Adrenal gland (tissue), 12 donors: ENCODE measurements around the gene SUN2. TPM values are rescaled to one million over a fixed set of nuclear protein-coding genes. Genes with fewer than 3 reads are reported as not detected.

Experiments used
- DNase-seq, 7 donors: peaks; one replicate each; pipeline ENCODE4 v3.0.0-alpha.2; 2019 to 2020
- H3K27ac ChIP-seq, 5 donors: fragments of 200-600 bp; sonication (generic) in 4 of 5; 1 replicate in 3 of 5; 2 replicates in 2 of 5; pipeline versions ENCODE4 v1.5.1 to v1.8.0; 2016 to 2020; ENCODE audit warnings: mild to moderate bottlenecking in 1 of 5
- H3K27me3 ChIP-seq: fragments of 200-600 bp; 2 replicates; pipeline ENCODE4 v1.8.0; 2021
- H3K36me3 ChIP-seq, 2 donors: fragments of 200-600 bp; replicated peaks in 1 of 2; 1 replicate in 1 of 2; 2 replicates in 1 of 2; pipeline versions ENCODE4 v1.5.1 to v1.8.0; 2018 to 2022
- H3K4me1 ChIP-seq, 2 donors: fragments of 200-600 bp; replicated peaks in 1 of 2; 1 replicate in 1 of 2; 2 replicates in 1 of 2; pipeline versions ENCODE4 v1.5.1 to v1.8.0; 2018 to 2021
- H3K4me3 ChIP-seq, 4 donors: fragments of 200-600 bp; sonication (generic) in 3 of 4; one replicate each; pipeline ENCODE4 v1.5.1; 2016 to 2018
- H3K9me3 ChIP-seq, 3 donors: fragments of 200-600 bp; sonication (generic) in 1 of 3; replicated peaks in 1 of 3; 1 replicate in 2 of 3; 2 replicates in 1 of 3; pipeline versions ENCODE4 v1.5.1 to v1.8.0; 2016 to 2021
- CTCF ChIP-seq, 6 experiments: fragments of 450-650 bp in 4 of 6; fragments of 200-600 bp in 2 of 6; sonication (generic) in 1 of 6; IDR thresholded peaks; 1 replicate in 5 of 6; 2 replicates in 1 of 6; pipeline versions ENCODE4 v1.5.1 to v1.8.0; 2016 to 2021; ENCODE audit warnings: antibody characterized with exemption in 6 of 6, mild to moderate bottlenecking in 2 of 6, moderate library complexity in 1 of 6
- POLR2A ChIP-seq, 2 donors: fragments of 450-650 bp; IDR thresholded peaks; one replicate each; pipeline ENCODE4 v1.6.1; 2017; ENCODE audit warnings: antibody characterized with exemption in 2 of 2, mild to moderate bottlenecking in 2 of 2, moderate library complexity in 1 of 2
- WGBS, 4 donors: extraction: QIAGEN DNeasy Blood & Tissue Kit in 2 of 4; methylation state at CpG; one replicate each; pipeline versions ENCODE4 v1.1.5 to v1.1.7; 2013 to 2017; 5-methylcytosine and 5-hydroxymethylcytosine counted together
- intact Hi-C, 2 donors: fragments of 100-400 bp; cut with DNase I; formaldehyde crosslinking; loops; one replicate each; pipeline versions ENCODE4 v1.14.1 to v1.15.0; 2022 to 2023
- polyA plus RNA-seq, 3 donors: library from polyadenylated mRNA; stranded (reverse); fragments of 200-250 nt in 2 of 3; fragments of 350-450 nt in 1 of 3; fragmentation: Illumina TruSeq in 1 of 3; extraction: RNeasy Lipid Tissue Mini Kit (QIAGEN cat#74804) in 1 of 3; gene quantifications; one replicate each; pipeline ENCODE4 v1.2.3, GENCODE V29; 2013 to 2014
- total RNA-seq, 9 donors: library from RNA; depleted of rRNA in 4 of 9; stranded (reverse); fragments of >200 nt in 4 of 9; fragments of 120-200 nt in 1 of 9; fragmentation: NEBNext Ultra II Directional in 1 of 9; extraction: Animal tissue kit (Norgen Biotek cat#: 25700) in 1 of 9; gene quantifications; one replicate each; pipeline versions ENCODE4 v1.1.0 to v1.2.4, GENCODE V29; 2013 to 2023
- donor health status: healthy with polysubstance abuse.
- donor health status: Bipolar disorder and iron deficiency.
- donor health status: DM: yes; HTN: yes; CAD: no.
- donor health status: DM: no; HTN: no; CAD: no.
- donor health status: DM: no; HTN: no; CAD: no.
- donor health status: DM: yes; HTN: yes; CAD: no.

SUN2 gene
- total and polyA plus RNA-seq, 12 donors: 13.0 to 196 (median 86.9) TPM

GRCh38 chr22:38734421-38735100 lies 21.2 kb downstream of the SUN2 start:
- TF ChIP-seq POLR2A (IDR thresholded peaks at IDR 0.05) (no peak), CTCF (IDR thresholded peaks at IDR 0.05) (no peak)
- peaks cover 0 to 74% of the 10 kb centered on the region in 2 donors for H3K36me3 ChIP-seq

GRCh38 chr22:38733724-38734381 lies 21.9 kb downstream of the SUN2 start:
- 37 to 60% (median 41%) methylated on average over 2 to 8 of the region's 8 CpGs for WGBS, 4 donors
- peaks cover 18 to 24% of the 10 kb centered on the region in 2 donors for H3K4me1 ChIP-seq
- intact Hi-C loops: no loop called here

More at GRCh38 chr22:38734421-38735100, 21.2 kb downstream of the SUN2 start:
- Histone ChIP-seq H3K9me3 (no peaks in the 10 kb centered on the region), H3K27ac (peak overlapping the region in 4 of 5 donors; percentile 16 to 83 (median 77)), H3K27me3 (no peaks in the 10 kb centered on the region), H3K4me3 (no peak overlapping the region), H3K4me1 (peaks cover 18 to 19% of the 10 kb centered on the region in 2 donors)
- WGBS, 4 donors: 83 to 93% (median 88%) methylated on average over 12 to 13 of the region's 13 CpGs
- DNase-seq: peak in 1 of 7 donors; percentile 42
- intact Hi-C loops: no loop called here

GRCh38 chr22:38733329-38733723 lies 22.5 kb downstream of the SUN2 start:
- peaks cover 18 to 29% of the 10 kb centered on the region in 2 donors for H3K4me1 ChIP-seq
- 12 to 42% (median 38%) methylated on average over 3 to 4 of the region's 4 CpGs for WGBS, 4 donors

More at GRCh38 chr22:38733724-38734381, 21.9 kb downstream of the SUN2 start:
- TF ChIP-seq POLR2A (IDR thresholded peaks at IDR 0.05): no peak
- no peaks in the 10 kb centered on the region for H3K27me3 ChIP-seq
- peaks cover 0 to 72% of the 10 kb centered on the region in 2 donors for H3K36me3 ChIP-seq
- peak in 6 of 7 donors; percentile 71 to 80 (median 76) for DNase-seq
- H3K9me3 ChIP-seq: no peaks in the 10 kb centered on the region
- no peak overlapping the region for H3K4me3 ChIP-seq
- peak overlapping the region in 4 of 5 donors; percentile 16 to 83 (median 77) for H3K27ac ChIP-seq

GRCh38 chr22:38732251-38732815 lies 23.5 kb downstream of the SUN2 start:
- Histone ChIP-seq H3K36me3 (peaks cover 0 to 72% of the 10 kb centered on the region in 2 donors), H3K4me3 (no peak overlapping the region), H3K27me3 (no peaks in the 10 kb centered on the region), H3K4me1 (peaks cover 18 to 34% of the 10 kb centered on the region in 2 donors), H3K27ac (peak overlapping the region in 2 of 5 donors; percentile 34 to 83), H3K9me3 (no peaks in the 10 kb centered on the region)
- intact Hi-C loops: no loop called here
- DNase-seq: peak in 1 of 7 donors; percentile 17
- TF ChIP-seq CTCF (IDR thresholded peaks at IDR 0.05) (no peak), POLR2A (IDR thresholded peaks at IDR 0.05) (no peak)
- 81 to 82% (median 81%) methylated on average over 12 to 13 of the region's 13 CpGs for WGBS, 4 donors

More at GRCh38 chr22:38733329-38733723, 22.5 kb downstream of the SUN2 start:
- no peak overlapping the region for H3K4me3 ChIP-seq
- intact Hi-C loops: no loop called here
- peak; percentile 35 to 69 (median 54) for TF ChIP-seq CTCF (IDR thresholded peaks at IDR 0.05)
- no peak for TF ChIP-seq POLR2A (IDR thresholded peaks at IDR 0.05)
- peaks cover 0 to 72% of the 10 kb centered on the region in 2 donors for H3K36me3 ChIP-seq
- no peaks in the 10 kb centered on the region for H3K9me3 ChIP-seq
- H3K27me3 ChIP-seq: no peaks in the 10 kb centered on the region
- peak in 1 of 7 donors; percentile 51 for DNase-seq
- peak overlapping the region in 4 of 5 donors; percentile 16 to 83 (median 77) for H3K27ac ChIP-seq
